Stimulated activated CD4-positive, alpha-beta T cell treated with anti-CD3 and anti-CD28 coated beads, Interleukin-1b, Interleukin-23, amount 100 ng/mL, for 4 hours (primary cell): ENCODE data around the gene DNAJB6.
A peak's percentile ranks its signal among the peaks of the same experiment; 100 is the strongest.

Experiments used
- DNase-seq, 2 donors: peaks; one replicate each; pipeline ENCODE4 v3.0.0-alpha.2; 2020; ENCODE audit warnings: low read depth in 2 of 2

DNAJB6 gene

DNA sequence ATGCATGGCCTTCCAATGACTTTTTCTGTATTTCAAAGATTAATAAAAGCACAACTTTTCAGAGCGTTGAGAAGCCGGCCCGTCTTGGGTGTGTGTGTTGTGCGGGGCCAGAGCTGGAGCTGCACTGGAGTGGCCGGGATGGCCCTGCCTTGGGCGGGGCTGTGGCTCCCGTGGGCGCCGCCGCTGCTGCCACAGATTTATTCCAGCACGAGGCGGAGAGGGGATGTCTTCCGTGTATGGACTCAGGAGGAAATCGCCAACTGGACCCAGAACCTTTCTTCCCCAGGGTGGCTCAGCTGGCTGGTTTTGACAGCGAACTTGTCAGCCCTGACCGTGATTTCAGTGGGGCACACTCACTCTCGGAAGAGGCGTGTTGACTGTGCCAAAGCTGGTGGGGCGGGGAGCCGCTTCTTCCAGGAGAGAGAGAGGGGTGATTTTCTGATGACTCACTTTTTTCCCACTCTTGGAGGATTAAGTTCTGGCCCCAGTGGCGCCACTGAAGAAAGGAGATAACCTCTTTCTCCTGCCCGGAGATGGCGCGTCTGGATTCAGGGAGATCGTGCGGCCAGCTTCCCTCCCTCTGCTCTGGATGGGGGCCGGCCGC, 72.4 kb downstream of the DNAJB6 start:
- DNase-seq, result no peak

DNA sequence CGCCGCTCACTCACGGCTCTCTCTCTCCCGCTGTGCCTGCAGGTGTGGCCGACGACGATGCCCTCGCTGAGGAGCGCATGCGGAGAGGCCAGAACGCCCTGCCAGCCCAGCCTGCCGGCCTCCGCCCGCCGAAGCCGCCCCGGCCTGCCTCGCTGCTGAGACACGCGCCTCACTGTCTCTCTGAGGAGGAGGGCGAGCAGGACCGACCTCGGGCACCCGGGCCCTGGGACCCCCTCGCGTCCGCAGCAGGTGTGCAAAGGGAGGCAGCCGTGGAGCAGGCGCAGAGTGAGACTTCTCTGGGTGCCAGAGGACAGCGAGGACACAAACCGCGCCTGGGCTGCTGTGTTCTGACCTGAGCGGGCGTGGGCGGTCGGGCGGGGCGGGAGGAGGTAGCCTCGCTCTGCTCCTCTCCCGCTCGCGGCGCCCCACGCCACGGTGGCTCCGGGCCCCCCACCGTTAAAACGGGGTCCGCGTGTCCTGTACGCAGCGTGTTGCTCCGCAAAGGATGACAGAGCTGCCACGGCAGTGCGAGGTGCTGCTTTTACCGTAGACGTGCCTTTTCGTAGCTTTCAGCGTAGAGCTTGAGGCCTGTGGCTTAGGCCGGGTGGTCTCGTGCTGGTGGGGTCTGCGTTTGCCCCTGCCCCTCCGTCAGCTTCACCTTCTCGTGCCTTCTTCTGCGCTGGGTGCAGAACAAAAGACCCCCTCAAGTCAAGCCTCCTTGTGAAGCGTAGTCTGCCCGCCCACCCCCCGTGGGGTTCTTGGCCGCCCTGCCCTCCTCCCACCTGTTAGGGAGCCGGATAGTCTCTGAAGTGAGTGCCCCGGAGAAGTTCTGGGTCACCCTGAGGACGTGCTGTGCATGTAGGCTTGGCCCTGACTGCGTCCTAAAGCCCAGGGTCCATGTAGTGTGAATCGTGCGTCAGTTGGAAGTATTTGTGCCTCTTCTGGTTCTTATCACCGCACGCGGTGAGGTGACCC, 73.2 kb downstream of the DNAJB6 start:
- no peak for DNase-seq

DNA sequence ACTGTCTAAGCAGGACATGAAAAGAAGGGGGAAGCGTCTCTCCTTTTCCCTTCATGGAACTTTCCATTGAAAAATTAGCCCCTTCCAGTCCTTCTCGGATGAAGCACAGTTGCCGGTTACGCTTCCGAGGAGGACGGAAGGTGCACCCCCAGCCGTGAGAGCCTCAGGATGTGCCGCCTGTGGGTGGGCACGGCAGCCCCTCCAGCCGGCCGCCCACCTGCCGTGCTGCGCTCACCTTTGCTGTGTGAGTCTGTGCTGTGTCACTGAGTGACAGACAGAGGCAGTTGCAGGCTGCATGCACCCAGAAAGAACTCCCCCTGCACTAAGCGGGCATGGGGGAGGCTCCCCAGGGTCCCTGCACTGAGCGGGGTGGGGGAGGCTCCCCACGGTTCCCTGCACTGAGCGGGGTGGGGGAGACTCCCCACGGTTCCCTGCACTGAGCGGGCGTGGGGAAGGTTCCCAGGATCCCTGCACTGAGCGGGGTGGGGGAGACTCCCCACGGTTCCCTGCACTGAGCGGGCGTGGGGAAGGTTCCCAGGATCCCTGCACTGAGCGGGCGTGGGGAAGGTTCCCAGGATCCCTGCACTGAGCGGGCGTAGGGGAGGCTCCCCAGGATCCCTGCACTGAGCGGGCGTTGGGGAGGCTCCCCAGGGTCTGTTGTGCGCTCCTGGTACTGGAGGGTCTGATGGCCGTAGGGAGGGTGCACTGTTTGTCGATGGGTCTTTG, 74.2 kb downstream of the DNAJB6 start:
- DNase-seq, result no peak

DNA sequence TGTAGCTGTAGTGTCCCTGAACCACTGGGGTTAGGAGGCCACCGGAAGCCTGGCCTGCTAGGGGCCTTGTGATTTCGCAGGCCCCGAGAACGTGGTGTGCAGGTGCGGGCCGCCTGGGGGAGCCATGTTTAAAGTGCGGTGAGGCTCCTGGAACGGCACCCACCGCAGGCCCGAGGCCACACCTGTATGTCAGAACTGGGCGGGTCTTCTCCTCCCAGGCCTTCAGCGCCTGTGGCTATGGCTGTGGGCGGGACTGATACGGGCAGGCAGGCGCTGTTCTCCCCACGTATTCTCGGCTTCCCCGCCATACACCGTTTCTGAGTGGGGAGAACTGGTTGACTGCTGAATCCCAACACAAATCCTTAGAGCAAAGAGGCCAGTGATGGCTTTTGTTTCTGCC, 74.8 kb downstream of the DNAJB6 start:
- peak; percentile 16 to 29 for DNase-seq

DNA sequence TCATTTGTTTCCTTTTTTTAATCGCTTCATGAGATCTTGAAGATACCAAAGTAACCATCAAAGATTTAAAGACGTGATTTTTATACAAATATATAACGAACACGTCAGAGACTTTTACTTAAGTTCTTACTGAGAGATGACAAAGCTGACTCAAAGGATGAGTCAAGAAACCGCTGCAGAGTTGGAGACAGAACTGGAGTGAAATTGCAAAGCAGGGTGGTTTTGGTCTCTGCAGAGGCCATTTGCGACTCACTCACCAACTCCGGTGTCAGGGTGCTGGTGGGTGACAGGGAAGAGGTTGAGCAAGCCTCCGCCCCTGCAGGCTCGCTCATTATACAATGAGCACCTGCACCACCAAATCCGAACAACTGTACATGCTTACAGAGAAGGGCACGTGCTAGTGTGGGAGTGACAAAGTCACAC, 75.2 kb downstream of the DNAJB6 start:
- DNase-seq, result peak; percentile 17 to 18

DNA sequence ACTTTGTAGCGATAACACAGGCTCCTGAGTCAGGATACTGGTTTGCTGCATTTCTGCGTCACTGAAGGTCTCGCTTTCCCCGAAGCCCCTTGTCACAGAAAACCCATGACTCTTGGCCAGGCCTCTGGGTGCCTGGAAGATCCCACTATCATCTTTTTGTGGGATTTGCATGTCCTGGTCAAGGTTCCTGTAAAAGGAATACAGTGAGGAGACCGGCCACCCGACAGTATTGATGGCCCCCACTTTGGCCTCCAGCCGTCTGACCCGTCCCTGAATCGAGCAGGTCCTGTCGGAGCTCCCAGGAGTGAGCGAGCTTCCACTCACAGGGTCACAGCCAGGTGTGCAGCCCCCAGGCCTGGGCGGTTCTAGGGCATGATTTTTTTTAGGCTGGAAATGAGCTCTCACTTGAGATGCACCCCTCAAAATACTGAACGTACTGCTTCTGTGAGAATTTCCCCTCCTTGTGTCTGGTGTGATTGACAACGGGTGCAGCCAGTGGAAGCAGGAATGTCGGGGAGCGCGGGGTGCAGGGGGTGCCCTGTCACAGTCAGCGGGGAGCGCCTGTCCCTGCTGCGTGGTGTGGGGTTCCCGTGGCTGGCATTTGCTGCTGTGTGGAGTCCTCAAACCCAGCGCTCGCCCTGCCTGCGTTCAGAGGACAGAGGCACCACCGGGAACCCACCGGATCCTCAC, 75.8 kb downstream of the DNAJB6 start:
- DNase-seq, result no peak

DNA sequence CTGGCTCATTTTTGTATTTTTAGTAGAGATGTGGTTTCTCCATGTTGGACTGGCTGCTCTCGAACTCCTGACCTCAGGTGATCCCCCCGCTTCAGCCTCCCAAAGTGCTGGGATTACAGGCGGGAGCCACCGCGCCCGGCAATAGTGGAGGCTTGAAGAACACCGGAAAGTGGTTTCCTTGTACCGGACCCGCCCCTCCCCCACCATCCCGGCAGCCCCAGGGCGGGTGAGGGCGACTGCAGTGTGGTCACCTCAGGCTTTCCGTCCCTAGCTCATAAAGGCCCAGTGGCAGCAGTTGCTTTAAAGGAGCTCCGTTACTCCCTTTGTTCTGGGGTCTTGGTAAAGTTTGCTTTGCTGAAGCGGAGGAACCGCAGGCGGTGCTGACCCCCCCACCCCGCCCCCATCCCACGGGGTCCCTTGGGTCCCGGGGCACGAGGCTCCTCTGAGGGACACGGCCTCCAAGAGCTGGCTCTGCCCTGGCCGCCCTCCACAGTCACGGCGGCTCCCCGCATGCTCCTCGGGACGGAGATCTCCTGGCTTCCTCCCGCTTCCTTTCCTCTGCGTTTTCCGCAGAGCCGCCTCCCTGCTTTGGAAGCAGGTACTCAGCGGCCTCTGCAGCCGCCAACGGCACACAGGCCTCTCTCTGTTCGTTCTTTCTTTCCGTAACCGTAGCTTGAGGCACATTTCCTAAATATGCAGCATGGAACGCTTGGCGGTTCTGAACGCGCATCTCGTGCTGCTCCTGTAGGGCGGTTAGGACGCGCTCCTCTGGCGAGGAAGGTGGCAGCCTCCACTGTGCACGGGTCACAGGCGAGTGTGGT, 77.3 kb downstream of the DNAJB6 start:
- DNase-seq, result no peak

DNA sequence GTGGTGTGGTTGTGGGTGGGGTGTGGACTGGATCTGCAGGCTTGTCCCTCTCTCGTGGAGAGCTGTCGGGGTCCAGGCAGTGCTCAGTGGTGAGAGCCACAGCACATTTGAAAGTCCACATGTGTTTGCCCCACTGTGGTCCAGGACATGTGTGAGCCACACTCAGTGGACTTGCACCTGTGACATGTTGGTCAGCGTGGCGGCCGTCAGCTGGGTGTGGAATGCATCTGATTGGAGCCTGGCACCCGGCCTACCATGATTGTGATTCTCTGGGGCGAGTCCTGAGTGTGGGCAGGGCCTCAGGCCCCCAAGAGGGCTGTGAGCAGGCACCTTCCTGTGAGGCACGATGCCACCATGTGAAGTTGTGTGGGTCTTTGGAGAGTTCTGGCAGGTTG, 77.9 kb downstream of the DNAJB6 start:
- DNase-seq, result no peak

DNA sequence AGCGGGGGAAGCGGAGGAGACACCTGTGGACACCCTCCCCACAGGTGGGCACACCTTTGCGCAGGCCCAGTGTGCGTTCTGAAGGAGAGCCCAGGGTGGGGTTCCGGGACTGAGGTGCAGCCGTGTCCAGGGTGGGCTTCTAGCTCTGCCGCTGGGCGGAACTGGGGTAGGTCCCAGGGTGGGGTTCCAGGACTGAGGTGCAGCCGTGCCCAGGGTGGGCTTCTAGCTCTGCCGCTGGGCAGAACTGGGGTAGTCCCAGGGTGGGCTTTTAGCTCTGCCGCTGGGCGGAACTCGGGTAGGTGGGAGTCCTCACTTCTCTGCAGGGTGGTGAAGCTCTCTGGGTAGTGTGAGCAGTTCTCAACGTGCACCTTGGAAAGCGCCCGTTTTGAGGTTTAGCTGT, 78.7 kb downstream of the DNAJB6 start:
- no peak for DNase-seq

DNA sequence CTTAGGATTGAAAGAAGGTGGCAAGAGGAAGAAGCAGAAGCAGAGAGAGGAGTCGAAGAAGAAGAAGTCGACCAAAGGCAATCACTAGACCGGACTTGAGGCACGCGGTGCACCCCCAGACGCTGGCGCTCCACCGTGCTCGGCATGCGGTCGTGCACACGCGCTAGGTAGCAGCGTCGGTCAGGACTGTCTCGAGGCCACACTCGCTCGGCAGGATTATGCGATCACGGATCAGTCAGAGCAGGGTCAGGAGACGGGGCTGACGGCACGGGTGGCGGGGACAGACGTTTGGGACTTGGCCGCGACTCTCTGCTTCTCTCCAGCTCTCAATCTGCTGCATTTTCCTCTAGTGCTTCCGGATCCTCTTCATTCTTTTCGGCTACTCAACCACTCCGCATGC, 79.2 kb downstream of the DNAJB6 start:
- no peak for DNase-seq

DNA sequence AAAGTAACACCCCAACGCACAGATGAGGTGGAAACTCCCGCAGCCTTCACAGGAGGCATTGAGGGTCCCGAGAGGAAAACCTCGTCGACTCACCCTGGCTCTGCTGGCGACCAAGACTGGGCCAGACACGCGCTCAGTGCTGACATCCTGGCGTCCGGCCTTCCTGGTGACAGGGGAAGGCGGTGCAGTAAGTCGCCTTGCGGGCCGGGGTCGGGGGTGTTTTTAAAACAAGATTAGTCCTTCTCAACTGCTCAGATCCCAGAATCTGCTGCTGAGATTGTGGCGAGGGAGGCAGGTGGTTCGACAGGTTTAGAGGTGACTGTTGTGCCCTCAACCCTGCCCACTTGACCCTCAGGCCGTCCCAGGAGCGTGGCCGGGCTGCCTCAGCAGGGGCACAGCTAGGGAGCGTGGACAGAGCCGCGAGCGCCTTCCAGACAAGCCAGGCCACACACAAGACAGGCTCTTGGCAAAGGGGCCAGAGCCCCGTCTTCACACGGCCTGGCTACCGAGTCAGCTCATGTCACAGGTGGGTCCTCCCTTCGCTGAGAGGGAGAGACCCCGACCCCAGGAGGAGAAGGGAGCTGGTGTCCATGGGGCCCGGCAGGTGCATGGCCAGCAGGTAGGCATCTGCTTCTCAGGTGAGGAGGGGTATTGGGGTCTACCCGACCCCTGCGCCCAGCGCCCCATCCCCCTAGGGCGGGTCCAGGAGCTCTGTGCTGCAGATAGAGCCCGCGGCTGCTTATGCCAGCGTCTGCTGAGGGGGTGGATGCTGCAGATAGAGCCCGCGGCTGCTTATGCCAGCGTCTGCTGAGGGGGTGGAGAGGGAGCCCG, 81.6 kb downstream of the DNAJB6 start:
- DNase-seq, result no peak

DNA sequence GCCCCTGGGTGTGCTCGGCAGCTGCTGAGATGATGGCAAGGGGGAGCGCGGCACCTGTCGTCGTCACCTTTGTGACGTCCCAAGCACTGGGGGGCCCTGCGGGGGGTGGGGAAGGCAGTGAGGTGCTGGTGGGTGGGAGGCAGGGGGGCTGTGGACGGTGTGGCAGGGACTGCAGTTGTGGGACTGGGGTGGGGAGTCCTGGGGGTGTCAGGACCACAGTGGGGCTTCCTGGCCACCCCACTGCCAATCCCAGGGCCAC, 82.2 kb downstream of the DNAJB6 start:
- no peak for DNase-seq

DNA sequence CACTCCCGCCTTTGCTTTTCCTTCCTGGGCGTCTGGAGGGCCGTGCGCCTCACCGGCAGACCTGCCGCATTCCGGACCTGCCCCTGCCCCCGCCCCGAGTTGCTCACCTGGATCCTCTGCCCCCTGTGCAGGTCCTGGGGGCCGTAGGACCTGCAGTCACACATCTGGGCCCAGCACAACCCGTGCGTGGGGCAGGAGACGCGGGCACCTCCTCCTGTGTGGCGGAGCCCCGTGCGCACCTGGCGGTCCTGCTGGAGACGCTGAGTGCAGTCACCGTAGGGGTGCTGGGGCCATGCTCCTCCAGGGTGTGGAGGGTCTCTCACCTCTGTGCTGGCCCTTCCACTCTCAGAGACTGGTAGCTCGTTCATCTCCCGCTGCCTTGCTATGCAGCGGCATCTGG, 85.5 kb downstream of the DNAJB6 start:
- no peak for DNase-seq

DNA sequence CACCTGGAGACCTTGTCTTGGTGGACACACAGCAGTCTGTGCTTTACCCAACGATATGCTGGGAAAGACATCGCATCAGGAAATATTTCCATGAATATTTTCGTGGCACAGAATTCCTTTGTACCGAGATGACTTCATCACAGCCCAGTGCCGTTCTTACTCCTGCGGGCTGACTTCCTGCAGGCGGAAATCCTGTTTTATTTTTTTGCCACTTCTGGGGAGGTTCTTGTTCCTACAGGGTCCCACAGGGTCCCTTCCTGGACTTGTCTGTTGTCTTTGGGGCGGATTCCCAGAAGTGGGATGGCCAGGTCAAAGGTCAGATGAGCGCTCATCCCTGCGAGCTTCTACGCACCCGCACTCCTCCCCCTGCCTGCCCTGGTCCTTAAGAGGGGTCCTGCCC, 86.5 kb downstream of the DNAJB6 start:
- DNase-seq, result no peak

DNA sequence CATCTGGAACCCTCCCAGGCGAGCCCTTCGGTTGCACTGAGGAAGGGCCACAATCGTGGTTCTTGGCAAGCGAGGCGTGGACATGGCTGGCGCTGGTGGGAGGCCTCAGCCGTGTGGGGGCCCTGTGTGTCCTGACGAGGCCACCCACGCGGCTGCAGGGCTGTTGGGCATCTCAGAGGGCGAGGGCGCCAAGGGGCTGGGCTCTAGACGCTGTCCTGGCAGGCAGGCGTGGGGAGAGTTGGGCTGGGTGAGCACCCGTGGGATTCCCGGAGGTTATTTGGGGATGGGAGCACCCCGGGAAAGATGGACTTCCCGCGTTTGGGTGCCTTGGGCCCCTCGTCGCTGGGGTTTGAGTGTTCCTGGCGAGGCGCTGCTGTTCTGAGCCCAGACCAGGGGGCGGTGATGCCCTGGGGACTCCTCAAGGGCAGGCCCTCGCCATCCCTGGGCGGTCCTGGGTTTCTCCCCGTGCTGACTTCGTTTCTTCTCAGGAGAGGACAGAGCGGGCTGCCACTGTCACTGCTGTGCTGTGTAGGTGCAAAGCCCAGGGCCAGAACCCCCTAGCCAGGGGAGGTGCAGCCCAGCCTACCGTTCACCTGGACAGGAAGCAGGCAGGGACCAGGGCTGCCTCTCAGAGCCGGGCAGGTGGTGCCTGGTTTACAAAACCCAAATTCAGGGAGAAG, 87.2 kb downstream of the DNAJB6 start:
- DNase-seq, result no peak

DNA sequence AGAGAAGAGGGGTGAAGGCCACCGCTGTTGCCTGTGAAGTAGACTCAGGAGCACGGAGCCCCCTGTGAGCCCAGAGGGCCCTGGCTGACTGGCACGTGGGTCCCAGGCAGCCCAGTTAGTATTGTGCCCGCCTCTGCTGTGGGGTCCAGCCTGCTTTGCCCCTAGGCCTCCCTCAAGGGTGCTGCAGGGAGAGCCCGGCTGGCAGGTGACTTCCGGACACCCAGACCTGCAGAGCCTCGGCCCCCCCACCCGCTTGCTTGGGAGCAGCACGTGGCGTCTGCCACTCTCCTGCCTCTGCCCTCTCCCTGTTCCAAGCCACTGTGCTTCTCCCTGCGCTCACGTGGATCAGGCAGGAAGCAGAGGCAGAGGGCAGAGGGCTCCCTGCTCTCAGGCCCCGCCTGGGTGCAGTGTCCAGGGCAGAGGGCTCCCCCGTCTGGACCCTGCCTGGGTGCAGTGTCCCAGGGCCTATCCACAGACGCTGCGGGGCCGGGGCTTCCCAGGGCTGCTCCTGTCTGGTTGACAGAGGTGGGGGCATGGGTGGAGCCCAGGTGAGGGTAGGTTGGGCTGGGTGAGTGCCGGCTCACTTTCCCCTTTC, 88.4 kb downstream of the DNAJB6 start:
- no peak for DNase-seq

DNA sequence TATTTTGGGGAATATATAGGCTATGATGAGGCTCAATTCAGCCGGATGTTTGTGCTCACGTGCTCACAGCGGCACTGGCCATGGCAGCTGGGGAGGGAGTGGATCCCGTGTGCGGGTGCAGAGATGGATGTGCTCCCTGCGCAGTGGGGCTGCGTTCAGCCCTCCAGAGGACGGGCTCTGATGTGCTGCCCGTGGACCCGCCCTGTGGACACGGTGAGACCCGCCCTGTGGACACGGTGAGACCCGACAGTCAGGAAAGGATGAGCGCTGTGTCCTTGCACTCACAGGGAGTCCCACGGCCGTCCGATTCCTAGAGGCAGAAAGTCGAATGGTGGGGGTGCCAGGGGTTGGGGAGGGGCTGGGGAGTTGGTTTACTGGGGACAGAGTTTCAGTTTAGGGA, 89.0 kb downstream of the DNAJB6 start:
- DNase-seq, result no peak

DNA sequence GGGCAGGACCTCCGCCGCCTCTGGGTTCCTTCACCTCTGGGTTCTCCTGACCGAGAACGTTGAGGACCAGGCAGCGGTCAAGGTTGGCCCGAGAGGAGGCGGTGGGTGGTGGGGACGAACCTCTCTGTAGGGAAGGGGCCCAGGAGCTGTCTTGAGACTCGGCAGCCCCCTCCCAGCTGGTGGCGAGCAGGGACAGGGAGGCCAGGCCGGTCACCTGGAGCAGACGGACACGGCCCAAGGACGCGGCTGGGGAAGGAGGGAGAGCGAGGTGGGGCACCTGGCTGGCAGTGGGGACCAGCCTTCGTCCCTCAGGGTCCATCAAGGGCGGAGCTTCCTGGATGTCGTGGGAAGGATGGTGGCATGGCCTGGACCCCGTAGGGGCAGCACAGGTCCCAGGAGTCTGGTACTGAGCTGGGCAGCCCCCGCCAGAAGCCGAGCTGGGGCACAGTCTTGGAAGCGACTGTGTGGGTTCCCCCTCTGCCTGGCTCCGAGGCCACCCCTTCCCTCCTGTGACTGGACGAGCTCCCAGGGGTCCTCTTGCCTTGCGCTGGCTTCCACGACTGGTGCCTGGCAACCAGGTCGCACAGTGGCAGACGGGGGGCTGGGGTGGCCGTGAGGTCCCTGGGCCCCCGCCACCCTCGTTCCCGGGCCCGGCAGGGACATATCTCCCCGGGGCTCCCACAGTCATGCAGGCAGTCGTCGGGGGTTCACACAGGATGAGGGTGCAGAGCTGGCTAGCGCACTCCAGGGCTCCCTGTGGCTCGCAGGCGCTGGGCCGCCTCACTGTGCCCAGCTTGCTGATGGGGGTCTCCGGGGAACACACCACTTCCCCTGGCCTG, 89.9 kb downstream of the DNAJB6 start:
- no peak for DNase-seq
